ENCODE measurements around the gene FAM180A.

Gene FAM180A

GRCh38 chr7:135770139-135770710, 21.6 kb upstream of the FAM180A start:
- TF ChIP-seq, protein P1, sequence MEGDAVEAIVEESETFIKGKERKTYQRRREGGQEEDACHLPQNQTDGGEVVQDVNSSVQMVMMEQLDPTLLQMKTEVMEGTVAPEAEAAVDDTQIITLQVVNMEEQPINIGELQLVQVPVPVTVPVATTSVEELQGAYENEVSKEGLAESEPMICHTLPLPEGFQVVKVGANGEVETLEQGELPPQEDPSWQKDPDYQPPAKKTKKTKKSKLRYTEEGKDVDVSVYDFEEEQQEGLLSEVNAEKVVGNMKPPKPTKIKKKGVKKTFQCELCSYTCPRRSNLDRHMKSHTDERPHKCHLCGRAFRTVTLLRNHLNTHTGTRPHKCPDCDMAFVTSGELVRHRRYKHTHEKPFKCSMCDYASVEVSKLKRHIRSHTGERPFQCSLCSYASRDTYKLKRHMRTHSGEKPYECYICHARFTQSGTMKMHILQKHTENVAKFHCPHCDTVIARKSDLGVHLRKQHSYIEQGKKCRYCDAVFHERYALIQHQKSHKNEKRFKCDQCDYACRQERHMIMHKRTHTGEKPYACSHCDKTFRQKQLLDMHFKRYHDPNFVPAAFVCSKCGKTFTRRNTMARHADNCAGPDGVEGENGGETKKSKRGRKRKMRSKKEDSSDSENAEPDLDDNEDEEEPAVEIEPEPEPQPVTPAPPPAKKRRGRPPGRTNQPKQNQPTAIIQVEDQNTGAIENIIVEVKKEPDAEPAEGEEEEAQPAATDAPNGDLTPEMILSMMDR (IDR thresholded peaks at IDR 0.05) = no peak
- no peak overlapping the region for H3K27ac ChIP-seq

GRCh38 chr7:135769005-135769802, 20.6 kb upstream of the FAM180A start:
- Histone ChIP-seq H3K9ac (no peak overlapping the region), H3K79me2 (no peaks in the 10 kb centered on the region), H3K9me3 (ENCODE audit: control insufficient read depth, low read length) (no peaks in the 10 kb centered on the region), H3K4me2 (ENCODE audit: low read length) (no peak overlapping the region), H3K36me3 (ENCODE audit: control insufficient read depth, insufficient read depth, low read length) (no peaks in the 10 kb centered on the region), H3K4me1 (no peaks in the 10 kb centered on the region), H3K27ac (no peak overlapping the region), H2AFZ (no peak overlapping the region), H3K27me3 (ENCODE audit: control insufficient read depth, insufficient read depth, low read length) (no peaks in the 10 kb centered on the region), H3K4me3 (ENCODE audit: low read depth, low read length) (no peak overlapping the region)
- TF ChIP-seq, protein P1 (IDR thresholded peaks at IDR 0.05) = no peak

More at GRCh38 chr7:135770139-135770710, 21.6 kb upstream of the FAM180A start:
- Histone ChIP-seq H3K4me1 (no peaks in the 10 kb centered on the region), H2AFZ (no peak overlapping the region), H3K4me2 (ENCODE audit: low read length) (no peak overlapping the region), H3K27me3 (ENCODE audit: control insufficient read depth, insufficient read depth, low read length) (no peaks in the 10 kb centered on the region), H3K9me3 (ENCODE audit: control insufficient read depth, low read length) (no peaks in the 10 kb centered on the region), H3K9ac (no peak overlapping the region), H3K36me3 (ENCODE audit: control insufficient read depth, insufficient read depth, low read length) (no peaks in the 10 kb centered on the region), H3K79me2 (no peaks in the 10 kb centered on the region), H3K4me3 (ENCODE audit: low read depth, low read length) (no peak overlapping the region)

GRCh38 chr7:135768467-135768866, 19.9 kb upstream of the FAM180A start:
- no peaks in the 10 kb centered on the region for H3K4me1 ChIP-seq
- no peak overlapping the region for H2AFZ ChIP-seq
- no peaks in the 10 kb centered on the region for H3K9me3 ChIP-seq (ENCODE audit: control insufficient read depth, low read length)
- H3K79me2 ChIP-seq = no peaks in the 10 kb centered on the region
- H3K36me3 ChIP-seq (ENCODE audit: control insufficient read depth, insufficient read depth, low read length) = no peaks in the 10 kb centered on the region
- H3K4me2 ChIP-seq (ENCODE audit: low read length) = no peak overlapping the region
- H3K9ac ChIP-seq = no peak overlapping the region
- H3K4me3 ChIP-seq (ENCODE audit: low read depth, low read length) = no peak overlapping the region
- no peaks in the 10 kb centered on the region for H3K27me3 ChIP-seq (ENCODE audit: control insufficient read depth, insufficient read depth, low read length)
- TF ChIP-seq, protein P1 (IDR thresholded peaks at IDR 0.05) = no peak
- H3K27ac ChIP-seq = no peak overlapping the region

- H3K9me3 ChIP-seq (ENCODE audit: control insufficient read depth, low read length) = no peaks in the 10 kb centered on the region
- no peak overlapping the region for H3K4me2 ChIP-seq (ENCODE audit: low read length)
- no peaks in the 10 kb centered on the region for H3K4me1 ChIP-seq
- no peak overlapping the region for H3K27ac ChIP-seq
- H2AFZ ChIP-seq = no peak overlapping the region
- TF ChIP-seq, protein P1 (IDR thresholded peaks at IDR 0.05) = no peak
- no peak overlapping the region for H3K4me3 ChIP-seq (ENCODE audit: low read depth, low read length)
- no peak overlapping the region for H3K9ac ChIP-seq
- no peaks in the 10 kb centered on the region for H3K79me2 ChIP-seq
- H3K27me3 ChIP-seq (ENCODE audit: control insufficient read depth, insufficient read depth, low read length) = no peaks in the 10 kb centered on the region
- H3K36me3 ChIP-seq (ENCODE audit: control insufficient read depth, insufficient read depth, low read length) = no peaks in the 10 kb centered on the region
These were observed 19.5 kb upstream of the FAM180A start for GRCh38 chr7:135768064-135768463.

All from parathyroid adenoma (tissue), 2 donors.